Measurements from ENCODE around the gene TOM1L2. TPM values are rescaled to one million over a fixed set of nuclear protein-coding genes. Genes with fewer than 3 reads are reported as not detected.

Gene TOM1L2
- total RNA-seq, 1 experiment from 2014 or later = 34.2 TPM

- no peak overlapping the region for H3K4me3 Mint-ChIP-seq (ENCODE audit: unreplicated experiment)
These were observed 81.1 kb downstream of the TOM1L2 start for GRCh38 chr17:17890773-17891759.

GRCh38 chr17:17889922-17890321 lies 82.3 kb downstream of the TOM1L2 start:
- Mint-ChIP-seq H3K27me3 (ENCODE audit: insufficient read depth, unreplicated experiment) (no peaks in the 10 kb centered on the region), H3K36me3 (ENCODE audit: insufficient read depth, unreplicated experiment) (peaks cover 31% of the 10 kb centered on the region), H3K4me3 (ENCODE audit: unreplicated experiment) (no peak overlapping the region), H3K9me3 (ENCODE audit: unreplicated experiment) (no peaks in the 10 kb centered on the region), H3K27ac (ENCODE audit: low read depth, unreplicated experiment) (no peak overlapping the region), H3K4me1 (ENCODE audit: insufficient read depth, unreplicated experiment) (no peaks in the 10 kb centered on the region)
- POLR2A ChIA-PET = no interaction called here
- CTCF ChIA-PET = interaction anchor here (0.7 to 8.1 kb wide), 6 partner anchors 11 to 143 kb away, joined by 3 to 48 read pairs (median 7); no protein-coding TSS in a partner anchor
- TF ChIP-seq CTCF (IDR thresholded peaks at IDR 0.05; ENCODE audit: unreplicated experiment) = no peak
- DNase-seq (ENCODE audit: unreplicated experiment) = no peak
- intact Hi-C loops (cut with micrococcal nuclease) = loop anchor here (2.0 kb wide), 1 partner anchor 83 kb away; the partner anchor contains the start of genes DRC3 and TOM1L2
- BruUV-seq (replicated peaks) = no TSS peak

More at GRCh38 chr17:17890773-17891759, 81.1 kb downstream of the TOM1L2 start:
- ChIA-PET POLR2A (interaction anchor here (0.6 kb wide), 3 partner anchors 21 to 146 kb away, joined by 3 to 4 read pairs (median 3); no protein-coding TSS in a partner anchor), CTCF (interaction anchor here (0.6 to 8.1 kb wide), 29 partner anchors 9 to 841 kb away, joined by 3 to 48 read pairs (median 4); no protein-coding TSS in a partner anchor)
- H3K27ac Mint-ChIP-seq (ENCODE audit: low read depth, unreplicated experiment) = peak overlapping the region; percentile 21
- H3K36me3 Mint-ChIP-seq (ENCODE audit: insufficient read depth, unreplicated experiment) = peaks cover 37% of the 10 kb centered on the region
- peak; percentile 71 for DNase-seq (ENCODE audit: unreplicated experiment)
- no peaks in the 10 kb centered on the region for H3K9me3 Mint-ChIP-seq (ENCODE audit: unreplicated experiment)
- no peaks in the 10 kb centered on the region for H3K27me3 Mint-ChIP-seq (ENCODE audit: insufficient read depth, unreplicated experiment)
- no TSS peak for BruUV-seq (replicated peaks)
- TF ChIP-seq CTCF (IDR thresholded peaks at IDR 0.05; ENCODE audit: unreplicated experiment) = peak; percentile 77
- no peaks in the 10 kb centered on the region for H3K4me1 Mint-ChIP-seq (ENCODE audit: insufficient read depth, unreplicated experiment)
- intact Hi-C loops (cut with micrococcal nuclease) = loop anchor here (1.0 to 2.0 kb wide), 3 partner anchors 28 to 142 kb away; partner anchors contain the start of genes DRC3 and TOM1L2

GRCh38 chr17:17888821-17889220 lies 83.4 kb downstream of the TOM1L2 start:
- no peaks in the 10 kb centered on the region for H3K27me3 Mint-ChIP-seq (ENCODE audit: insufficient read depth, unreplicated experiment)
- no peak overlapping the region for H3K4me3 Mint-ChIP-seq (ENCODE audit: unreplicated experiment)
- CTCF ChIA-PET = interaction anchor here (0.7 to 8.1 kb wide), 6 partner anchors 11 to 147 kb away, joined by 3 to 48 read pairs (median 3); no protein-coding TSS in a partner anchor
- no peak overlapping the region for H3K27ac Mint-ChIP-seq (ENCODE audit: low read depth, unreplicated experiment)
- no peaks in the 10 kb centered on the region for H3K4me1 Mint-ChIP-seq (ENCODE audit: insufficient read depth, unreplicated experiment)
- no peak for DNase-seq (ENCODE audit: unreplicated experiment)
- H3K9me3 Mint-ChIP-seq (ENCODE audit: unreplicated experiment) = no peaks in the 10 kb centered on the region
- POLR2A ChIA-PET = interaction anchor here (0.8 kb wide), 1 partner anchor 33 kb away, joined by 3 read pairs; no protein-coding TSS in a partner anchor
- intact Hi-C loops (cut with micrococcal nuclease) = no loop called here
- H3K36me3 Mint-ChIP-seq (ENCODE audit: insufficient read depth, unreplicated experiment) = peaks cover 30% of the 10 kb centered on the region
- no peak for TF ChIP-seq CTCF (IDR thresholded peaks at IDR 0.05; ENCODE audit: unreplicated experiment)
- no TSS peak for BruUV-seq (replicated peaks)

- ChIA-PET CTCF (interaction anchor here (0.6 to 8.1 kb wide), 4 partner anchors 13 to 145 kb away, joined by 3 to 48 read pairs (median 6); no protein-coding TSS in a partner anchor), POLR2A (interaction anchor here (0.8 kb wide), 1 partner anchor 33 kb away, joined by 3 read pairs; no protein-coding TSS in a partner anchor)
- Mint-ChIP-seq H3K9me3 (ENCODE audit: unreplicated experiment) (no peaks in the 10 kb centered on the region), H3K36me3 (ENCODE audit: insufficient read depth, unreplicated experiment) (peaks cover 26% of the 10 kb centered on the region), H3K4me1 (ENCODE audit: insufficient read depth, unreplicated experiment) (no peaks in the 10 kb centered on the region), H3K27me3 (ENCODE audit: insufficient read depth, unreplicated experiment) (no peaks in the 10 kb centered on the region), H3K27ac (ENCODE audit: low read depth, unreplicated experiment) (no peak overlapping the region), H3K4me3 (ENCODE audit: unreplicated experiment) (no peak overlapping the region)
- no TSS peak for BruUV-seq (replicated peaks)
- intact Hi-C loops (cut with micrococcal nuclease) = no loop called here
- TF ChIP-seq CTCF (IDR thresholded peaks at IDR 0.05; ENCODE audit: unreplicated experiment) = no peak
- DNase-seq (ENCODE audit: unreplicated experiment) = no peak
These were observed 83.8 kb downstream of the TOM1L2 start for GRCh38 chr17:17888371-17888770.

All from MCF 10A (cell line).